ENCODE data around the gene ACTN4.
"Not testable (repeated sequence)": the region's sequence is repeated elsewhere in the genome, so short reads cannot be mapped to it uniquely, and the experiment has no call there.

ACTN4 gene

GRCh38 chr19:38735257-38735686, 87.8 kb downstream of the ACTN4 start:
- in situ Hi-C loops (cut with MboI; ENCODE audit: low sequenced_read_pairs) = no loop called here

GRCh38 chr19:38736036-38736412, 88.6 kb downstream of the ACTN4 start:
- in situ Hi-C loops (cut with MboI; ENCODE audit: low sequenced_read_pairs) = no loop called here

GRCh38 chr19:38736413-38737280, 89.2 kb downstream of the ACTN4 start:
- in situ Hi-C loops (cut with MboI; ENCODE audit: low sequenced_read_pairs) = no loop called here

- in situ Hi-C loops (cut with MboI; ENCODE audit: low sequenced_read_pairs) = no loop called here
These were observed 89.9 kb downstream of the ACTN4 start for GRCh38 chr19:38737281-38737865.

GRCh38 chr19:38737921-38738737, 90.7 kb downstream of the ACTN4 start:
- in situ Hi-C loops (cut with MboI; ENCODE audit: low sequenced_read_pairs) = no loop called here

GRCh38 chr19:38739440-38740256, 92.2 kb downstream of the ACTN4 start:
- in situ Hi-C loops (cut with MboI; ENCODE audit: low sequenced_read_pairs) = no loop called here

GRCh38 chr19:38740257-38740592, 92.8 kb downstream of the ACTN4 start:
- in situ Hi-C loops (cut with MboI; ENCODE audit: low sequenced_read_pairs) = no loop called here

GRCh38 chr19:38740932-38741331, 93.5 kb downstream of the ACTN4 start:
- in situ Hi-C loops (cut with MboI; ENCODE audit: low sequenced_read_pairs) = no loop called here

GRCh38 chr19:38741670-38742069, 94.2 kb downstream of the ACTN4 start:
- in situ Hi-C loops (cut with MboI; ENCODE audit: low sequenced_read_pairs) = no loop called here

- in situ Hi-C loops (cut with MboI; ENCODE audit: low sequenced_read_pairs) = no loop called here
These were observed 94.8 kb downstream of the ACTN4 start for GRCh38 chr19:38742296-38742695.

- in situ Hi-C loops (cut with MboI; ENCODE audit: low sequenced_read_pairs) = no loop called here
These were observed 95.5 kb downstream of the ACTN4 start for GRCh38 chr19:38742906-38743305.

- in situ Hi-C loops (cut with MboI; ENCODE audit: low sequenced_read_pairs) = no loop called here
These were observed 96.2 kb downstream of the ACTN4 start for GRCh38 chr19:38743394-38744297.

GRCh38 chr19:38744298-38744681, 96.8 kb downstream of the ACTN4 start, which contains the start of gene CAPN12:
Gene CAPN12 (minus strand): TSS chr19:38744474. CDS start chr19:38744165, 309 bp downstream.
- in situ Hi-C loops (cut with MboI; ENCODE audit: low sequenced_read_pairs) = no loop called here

GRCh38 chr19:38744874-38745273, 97.4 kb downstream of the ACTN4 start:
- in situ Hi-C loops (cut with MboI; ENCODE audit: low sequenced_read_pairs) = no loop called here

- in situ Hi-C loops (cut with MboI; ENCODE audit: low sequenced_read_pairs) = no loop called here
These were observed 97.9 kb downstream of the ACTN4 start for GRCh38 chr19:38745316-38745715.

- in situ Hi-C loops (cut with MboI; ENCODE audit: low sequenced_read_pairs) = not testable (repeated sequence)
These were observed 106.3 kb downstream of the ACTN4 start for GRCh38 chr19:38753783-38754182.

GRCh38 chr19:38754196-38754595, 106.7 kb downstream of the ACTN4 start:
- in situ Hi-C loops (cut with MboI; ENCODE audit: low sequenced_read_pairs) = not testable (repeated sequence)

- in situ Hi-C loops (cut with MboI; ENCODE audit: low sequenced_read_pairs) = no loop called here
These were observed 112.1 kb downstream of the ACTN4 start for GRCh38 chr19:38759590-38760003.

- in situ Hi-C loops (cut with MboI; ENCODE audit: low sequenced_read_pairs) = not testable (repeated sequence)
These were observed 113.5 kb downstream of the ACTN4 start for GRCh38 chr19:38760805-38761517.
